HEK293 (cell line): ENCODE results near the gene CELSR1.

Source experiments
- CTCF ChIA-PET: fragments of 350-600 bp; formaldehyde crosslinking; extraction: SDS; loops from one replicate; lab custom pipeline; 2021; ENCODE audit warnings: antibody characterized with exemption; lab: Yijun Ruan, JAX
- POLR2A ChIA-PET: fragments of 300-600 bp; formaldehyde crosslinking; extraction: SDS; loops from one replicate; lab custom pipeline; 2020; ENCODE audit warnings: antibody characterized with exemption, inconsistent platforms; lab: Yijun Ruan, JAX
- H3K27ac ChIP-seq: fragments of 200-500 bp; sonication (Bioruptor generic); 2 replicates; pipeline ENCODE4 v1.5.1; 2014; ENCODE audit warnings: low read depth, low read length, control low read depth, inconsistent platforms; ENCODE audit errors: extremely low read depth
- H3K36me3 ChIP-seq, 2 experiments: fragments of 200-500 bp in 1 of 2; sonication (Bioruptor generic) in 1 of 2; 1 replicate in 1 of 2; 2 replicates in 1 of 2; pipeline ENCODE4 v1.5.1; 2014 to 2017; ENCODE audit warnings: inconsistent platforms in 2 of 2, low read length in 2 of 2; ENCODE audit not compliant: control insufficient read depth in 2 of 2, insufficient read depth in 1 of 2
- H3K4me1 ChIP-seq: fragments of 200-500 bp; sonication (Bioruptor generic); 2 replicates; pipeline ENCODE4 v1.5.1; 2014; ENCODE audit warnings: mild to moderate bottlenecking, low read length, inconsistent platforms; ENCODE audit not compliant: control insufficient read depth, insufficient read depth
- H3K4me3 ChIP-seq: 2 replicates; pipeline ENCODE4 v1.5.1; 2011; ENCODE audit warnings: low read depth, mild to moderate bottlenecking, control low read depth, low read length, moderate library complexity
- H3K9me3 ChIP-seq: fragments of 200-500 bp; sonication (Bioruptor generic); 2 replicates; pipeline ENCODE4 v1.5.1; 2014; ENCODE audit warnings: low read depth, low read length, inconsistent platforms; ENCODE audit not compliant: control insufficient read depth, insufficient read depth
- CTCF ChIP-seq: fragments of 450-650 bp; formaldehyde crosslinking; IDR thresholded peaks from 2 replicates; pipeline ENCODE4 v1.5.1; 2016; ENCODE audit warnings: missing biosample characterization, missing genetic modification characterization
- GLIS1 ChIP-seq: fragments of 450-650 bp; formaldehyde crosslinking; IDR thresholded peaks from 2 replicates; pipeline ENCODE4 v1.5.1; 2016; ENCODE audit warnings: missing biosample characterization, missing genetic modification characterization
- GLIS2 ChIP-seq: fragments of 450-650 bp; formaldehyde crosslinking; IDR thresholded peaks from 2 replicates; pipeline ENCODE4 v1.5.1; 2016; ENCODE audit warnings: missing biosample characterization, missing genetic modification characterization
- KLF1 ChIP-seq: fragments of 450-650 bp; formaldehyde crosslinking; IDR thresholded peaks from 2 replicates; pipeline ENCODE4 v1.5.1; 2016; ENCODE audit warnings: missing biosample characterization, missing genetic modification characterization
- KLF7 ChIP-seq: fragments of 450-650 bp; formaldehyde crosslinking; IDR thresholded peaks from 2 replicates; pipeline ENCODE4 v1.5.1; 2016; ENCODE audit warnings: missing biosample characterization, missing genetic modification characterization, borderline replicate concordance
- KLF9 ChIP-seq: fragments of 450-650 bp; formaldehyde crosslinking; IDR thresholded peaks from 2 replicates; pipeline ENCODE4 v1.5.1; 2016; ENCODE audit warnings: missing biosample characterization, missing genetic modification characterization, low read depth
- PRDM10 ChIP-seq: fragments of 450-650 bp; formaldehyde crosslinking; IDR thresholded peaks from 2 replicates; pipeline ENCODE4 v1.5.1; 2016; ENCODE audit warnings: missing biosample characterization, missing genetic modification characterization
- SP3 ChIP-seq: fragments of 450-650 bp; formaldehyde crosslinking; IDR thresholded peaks from 2 replicates; pipeline ENCODE4 v1.5.1; 2016; ENCODE audit warnings: missing biosample characterization, missing genetic modification characterization
- SP7 ChIP-seq: fragments of 450-650 bp; formaldehyde crosslinking; IDR thresholded peaks from 2 replicates; pipeline ENCODE4 v1.5.1; 2016; ENCODE audit warnings: missing biosample characterization, missing genetic modification characterization
- ZBTB26 ChIP-seq: fragments of 450-650 bp; formaldehyde crosslinking; optimal IDR thresholded peaks from 2 replicates; pipeline ENCODE3; 2016; ENCODE audit warnings: missing biosample characterization, mild to moderate bottlenecking, missing genetic modification characterization
- ZBTB48 ChIP-seq: fragments of 450-650 bp; formaldehyde crosslinking; IDR thresholded peaks from 2 replicates; pipeline ENCODE4 v1.5.1; 2016; ENCODE audit warnings: missing biosample characterization, missing genetic modification characterization
- ZBTB8A ChIP-seq: fragments of 450-650 bp; formaldehyde crosslinking; IDR thresholded peaks from 2 replicates; pipeline ENCODE4 v1.5.1; 2016; ENCODE audit warnings: missing biosample characterization, missing genetic modification characterization
- ZIC2 ChIP-seq: fragments of 450-650 bp; formaldehyde crosslinking; IDR thresholded peaks from 2 replicates; pipeline ENCODE4 v1.5.1; 2016; ENCODE audit warnings: missing biosample characterization, missing genetic modification characterization
- ZNF132 ChIP-seq: fragments of 450-650 bp; formaldehyde crosslinking; IDR thresholded peaks from 2 replicates; pipeline ENCODE4 v1.5.1; 2017; ENCODE audit warnings: missing biosample characterization, missing genetic modification characterization, borderline replicate concordance
- ZNF335 ChIP-seq: fragments of 450-650 bp; formaldehyde crosslinking; conservative IDR thresholded peaks from 2 replicates; pipeline ENCODE4 v1.5.1; 2016; ENCODE audit warnings: missing biosample characterization, missing genetic modification characterization
- ZNF341 ChIP-seq: fragments of 450-650 bp; formaldehyde crosslinking; IDR thresholded peaks from 2 replicates; pipeline ENCODE4; 2016; ENCODE audit warnings: low read depth, missing biosample characterization, missing genetic modification characterization
- ZNF544 ChIP-seq: fragments of 450-650 bp; formaldehyde crosslinking; IDR thresholded peaks from 2 replicates; pipeline ENCODE4 v1.5.0; 2017; ENCODE audit warnings: missing biosample characterization, missing genetic modification characterization
- ZNF701 ChIP-seq: fragments of 450-650 bp; formaldehyde crosslinking; IDR thresholded peaks from 2 replicates; pipeline ENCODE4 v1.5.1; 2016; ENCODE audit warnings: missing biosample characterization, missing genetic modification characterization
- ZNF785 ChIP-seq: fragments of 450-650 bp; formaldehyde crosslinking; IDR thresholded peaks from 2 replicates; pipeline ENCODE4 v1.5.1; 2016; ENCODE audit warnings: missing biosample characterization, missing genetic modification characterization
- ZNF792 ChIP-seq: fragments of 450-650 bp; formaldehyde crosslinking; IDR thresholded peaks from 2 replicates; pipeline ENCODE4 v1.5.1; 2016; ENCODE audit warnings: missing biosample characterization, missing genetic modification characterization
- ZXDB ChIP-seq: fragments of 450-650 bp; formaldehyde crosslinking; IDR thresholded peaks from 2 replicates; pipeline ENCODE4 v1.5.1; 2016; ENCODE audit warnings: missing biosample characterization, missing genetic modification characterization
- TF ChIP-seq, protein P1 (sequence below): fragments of 450-650 bp; formaldehyde crosslinking; conservative IDR thresholded peaks from 2 replicates; pipeline ENCODE4 v1.5.1; 2016; ENCODE audit warnings: low read depth, missing biosample characterization, missing genetic modification characterization

The CELSR1 gene

DNA sequence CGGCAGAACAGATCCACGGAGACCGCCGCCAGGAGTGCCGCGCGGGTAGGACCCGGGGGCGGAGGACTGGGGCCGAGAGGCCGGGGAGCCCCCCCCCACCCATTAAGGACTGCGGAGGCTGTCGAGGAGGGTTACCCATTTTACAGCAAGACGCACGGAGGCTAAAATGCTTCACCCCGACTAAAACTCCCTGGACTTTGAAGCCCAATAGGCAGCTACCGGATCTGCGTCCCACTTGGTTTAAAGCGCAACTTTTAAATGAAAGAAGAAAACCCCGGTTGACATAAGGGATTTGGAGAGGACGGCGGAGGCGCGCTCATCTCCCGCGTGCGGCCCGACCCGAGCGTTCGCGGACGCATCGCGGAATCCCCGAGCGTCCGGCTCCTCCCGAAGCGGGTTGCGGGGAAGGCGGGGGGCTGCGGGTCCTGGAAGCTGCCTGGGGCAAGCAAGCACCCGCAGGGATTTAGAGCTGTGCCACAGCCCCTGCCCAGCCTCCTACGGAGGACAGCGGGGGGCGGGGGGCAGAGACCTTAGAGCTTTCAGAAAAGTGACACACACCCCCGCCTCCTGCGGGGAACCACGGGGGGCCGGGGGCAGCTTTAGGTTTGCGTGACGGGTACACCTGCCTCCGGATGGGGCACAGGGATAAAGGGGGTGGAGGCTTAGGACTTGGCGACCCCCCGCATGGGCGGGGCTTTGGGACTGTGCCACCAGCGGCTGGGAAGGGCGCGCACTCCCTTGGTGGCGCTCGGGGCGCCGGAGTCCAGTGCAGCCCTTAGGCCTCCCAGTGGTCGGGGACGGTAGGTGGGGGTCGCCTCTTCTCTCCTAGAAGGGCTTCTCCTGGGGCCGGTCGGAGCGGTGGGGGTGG, 760 bp upstream of the CELSR1 start (continued):
- TF ChIP-seq CTCF (tag by site-specific recombination), result peak; percentile 77
- TF ChIP-seq SP3, result peak; percentile 45
- TF ChIP-seq SP7, result peak; percentile 39; the same call in 1 of the 2 replicates
- peak; percentile 65 for TF ChIP-seq ZNF335 (tag by site-specific recombination)
- TF ChIP-seq ZBTB8A (tag by site-specific recombination), result peak; percentile 68
- TF ChIP-seq ZBTB48 (tag by site-specific recombination), result peak; percentile 77
- peak; percentile 63 for TF ChIP-seq ZBTB26 (tag by site-specific recombination)
- TF ChIP-seq ZXDB (tag by site-specific recombination), result 0 out of 2 replicates have a peak, but pooled peaks have one; percentile 30
- peak; percentile 67; the same call in 1 of the 2 replicates for TF ChIP-seq KLF9 (tag by site-specific recombination)
- peak; percentile 98 for TF ChIP-seq GLIS1 (tag by site-specific recombination)
- TF ChIP-seq GLIS2 (tag by site-specific recombination), result peak; percentile 94
- TF ChIP-seq PRDM10 (tag by site-specific recombination), result peak; percentile 86
- peak; percentile 61; the same call in 1 of the 2 replicates for TF ChIP-seq KLF7 (tag by site-specific recombination)
- TF ChIP-seq ZNF544 (tag by site-specific recombination), result no peak
- peak; percentile 97 for TF ChIP-seq ZIC2 (tag by site-specific recombination)
- peak; percentile 94 for TF ChIP-seq KLF1 (tag by site-specific recombination)

- Histone ChIP-seq H3K9me3 (no peaks in the 10 kb centered on the region), H3K4me3 (peak overlapping the region; percentile 45), H3K27ac (peak overlapping the region; percentile 82; the same call in 1 of the 2 replicates), H3K4me1 (peaks cover 16% of the 10 kb centered on the region), H3K36me3 (peaks cover 0 to 22% of the 10 kb centered on the region in 2 experiments; a peak in 1 of 3 replicates)
- ChIA-PET POLR2A (no interaction called here), CTCF (interaction anchor here (0.6 to 1.4 kb wide), 2 partner anchors 420 to 537 kb away, joined by 3 read pairs; no protein-coding TSS in a partner anchor)
- TF ChIP-seq ZNF785 (tag by site-specific recombination) (no peak), ZNF792 (tag by site-specific recombination) (no peak), ZNF701 (tag by site-specific recombination) (no peak), ZIC2 (tag by site-specific recombination) (no peak), ZNF341 (tag by site-specific recombination) (no peak), ZNF132 (no peak)
- TF ChIP-seq, protein P1, sequence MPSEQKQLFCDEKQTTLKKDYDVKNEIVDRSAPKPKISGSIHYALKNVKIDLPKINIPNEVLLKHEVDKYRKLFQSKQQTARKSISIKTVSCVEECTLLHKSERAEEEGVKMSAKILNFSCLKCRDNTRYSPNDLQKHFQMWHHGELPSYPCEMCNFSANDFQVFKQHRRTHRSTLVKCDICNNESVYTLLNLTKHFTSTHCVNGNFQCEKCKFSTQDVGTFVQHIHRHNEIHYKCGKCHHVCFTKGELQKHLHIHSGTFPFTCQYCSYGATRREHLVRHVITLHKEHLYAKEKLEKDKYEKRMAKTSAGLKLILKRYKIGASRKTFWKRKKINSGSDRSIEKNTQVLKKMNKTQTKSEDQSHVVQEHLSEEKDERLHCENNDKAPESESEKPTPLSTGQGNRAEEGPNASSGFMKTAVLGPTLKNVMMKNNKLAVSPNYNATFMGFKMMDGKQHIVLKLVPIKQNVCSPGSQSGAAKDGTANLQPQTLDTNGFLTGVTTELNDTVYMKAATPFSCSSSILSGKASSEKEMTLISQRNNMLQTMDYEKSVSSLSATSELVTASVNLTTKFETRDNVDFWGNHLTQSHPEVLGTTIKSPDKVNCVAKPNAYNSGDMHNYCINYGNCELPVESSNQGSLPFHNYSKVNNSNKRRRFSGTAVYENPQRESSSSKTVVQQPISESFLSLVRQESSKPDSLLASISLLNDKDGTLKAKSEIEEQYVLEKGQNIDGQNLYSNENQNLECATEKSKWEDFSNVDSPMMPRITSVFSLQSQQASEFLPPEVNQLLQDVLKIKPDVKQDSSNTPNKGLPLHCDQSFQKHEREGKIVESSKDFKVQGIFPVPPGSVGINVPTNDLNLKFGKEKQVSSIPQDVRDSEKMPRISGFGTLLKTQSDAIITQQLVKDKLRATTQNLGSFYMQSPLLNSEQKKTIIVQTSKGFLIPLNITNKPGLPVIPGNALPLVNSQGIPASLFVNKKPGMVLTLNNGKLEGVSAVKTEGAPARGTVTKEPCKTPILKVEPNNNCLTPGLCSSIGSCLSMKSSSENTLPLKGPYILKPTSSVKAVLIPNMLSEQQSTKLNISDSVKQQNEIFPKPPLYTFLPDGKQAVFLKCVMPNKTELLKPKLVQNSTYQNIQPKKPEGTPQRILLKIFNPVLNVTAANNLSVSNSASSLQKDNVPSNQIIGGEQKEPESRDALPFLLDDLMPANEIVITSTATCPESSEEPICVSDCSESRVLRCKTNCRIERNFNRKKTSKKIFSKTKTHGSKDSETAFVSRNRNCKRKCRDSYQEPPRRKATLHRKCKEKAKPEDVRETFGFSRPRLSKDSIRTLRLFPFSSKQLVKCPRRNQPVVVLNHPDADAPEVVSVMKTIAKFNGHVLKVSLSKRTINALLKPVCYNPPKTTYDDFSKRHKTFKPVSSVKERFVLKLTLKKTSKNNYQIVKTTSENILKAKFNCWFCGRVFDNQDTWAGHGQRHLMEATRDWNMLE (tag by site-specific recombination), result no peak
Measured at GRCh38 chr22:46536537-46537224, 739 bp downstream of the CELSR1 start.
